GM18508 (cell line): ENCODE measurements around the gene IFI16.

ENCODE experiments used
- ATAC-seq: cut with Tn5 transposase; IDR thresholded peaks from one replicate; pipeline ENCODE4 v1.9.1; 2021; ENCODE audit warnings: moderate number of reproducible peaks; ENCODE audit not compliant: insufficient read depth, unreplicated experiment

Gene IFI16

DNA sequence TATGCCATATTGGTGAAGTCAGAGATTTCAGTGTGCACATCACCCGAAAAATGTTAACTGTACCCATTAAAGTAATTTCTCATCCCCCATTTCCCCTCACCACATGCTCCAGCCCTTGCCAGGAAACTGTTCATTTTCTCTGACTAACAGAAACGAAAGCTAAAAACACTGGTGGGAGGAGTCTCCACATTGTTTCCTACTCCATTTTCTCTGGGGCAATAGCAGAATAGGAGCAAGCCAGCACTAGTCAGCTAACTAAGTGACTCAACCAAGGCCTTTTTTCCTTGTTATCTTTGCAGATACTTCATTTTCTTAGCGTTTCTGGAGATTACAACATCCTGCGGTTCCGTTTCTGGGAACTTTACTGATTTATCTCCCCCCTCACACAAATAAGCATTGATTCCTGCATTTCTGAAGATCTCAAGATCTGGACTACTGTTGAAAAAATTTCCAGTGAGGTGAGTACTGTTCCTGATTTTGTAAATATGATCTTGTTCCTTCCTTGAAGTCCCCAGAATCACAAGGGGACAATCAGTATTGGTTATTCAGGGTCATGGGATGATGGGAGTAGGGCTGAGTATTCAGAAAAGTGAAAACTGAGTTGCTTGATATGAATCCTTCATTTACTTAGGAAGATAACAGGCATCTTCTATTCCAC is at the start of gene IFI16:
TSS of gene IFI16 (plus strand) at position 204 of the 658 bp plus-strand sequence. CDS start 4,774 bp downstream, outside the sequence.
- ATAC-seq, result peak; percentile 39

DNA sequence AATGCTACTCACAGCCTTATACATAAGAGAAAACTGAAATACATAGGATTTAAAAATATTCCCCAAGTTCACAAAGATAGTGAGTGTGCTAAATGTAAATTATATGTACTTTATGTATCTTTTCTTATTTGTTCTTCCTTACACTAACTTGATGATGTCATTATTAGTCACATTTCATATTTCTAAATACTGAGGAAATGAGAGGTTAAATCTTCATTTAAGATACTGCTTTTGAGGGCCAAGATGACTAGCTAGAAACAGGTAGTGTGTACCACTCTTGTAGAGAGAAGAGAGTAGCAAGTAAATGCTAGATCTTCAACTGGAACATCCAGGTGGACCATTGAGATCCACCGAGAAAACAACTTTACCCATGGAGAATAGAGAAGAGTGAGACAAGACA is 48.5 kb upstream of the IFI16 start:
- ATAC-seq, result no peak

DNA sequence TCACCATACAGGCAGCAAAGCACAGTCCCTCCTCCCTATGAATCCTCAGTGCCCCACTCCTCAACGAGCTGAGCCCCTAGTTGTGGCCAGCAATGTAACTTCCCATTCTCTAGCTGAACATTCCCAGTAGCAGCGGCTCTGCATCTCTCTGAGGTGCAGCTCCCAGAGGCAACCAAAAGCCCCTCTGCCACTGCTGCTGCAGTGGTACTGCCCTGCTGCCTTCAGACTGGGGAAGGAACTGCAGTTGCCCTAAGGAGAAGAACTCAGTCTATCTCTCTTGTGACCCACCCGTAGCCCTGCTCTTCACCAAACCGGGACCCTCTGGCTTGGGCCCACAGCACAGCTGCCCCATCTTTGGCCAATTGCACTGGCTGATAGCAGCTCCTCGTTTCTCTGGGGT is 46.7 kb upstream of the IFI16 start:
- no peak for ATAC-seq

DNA sequence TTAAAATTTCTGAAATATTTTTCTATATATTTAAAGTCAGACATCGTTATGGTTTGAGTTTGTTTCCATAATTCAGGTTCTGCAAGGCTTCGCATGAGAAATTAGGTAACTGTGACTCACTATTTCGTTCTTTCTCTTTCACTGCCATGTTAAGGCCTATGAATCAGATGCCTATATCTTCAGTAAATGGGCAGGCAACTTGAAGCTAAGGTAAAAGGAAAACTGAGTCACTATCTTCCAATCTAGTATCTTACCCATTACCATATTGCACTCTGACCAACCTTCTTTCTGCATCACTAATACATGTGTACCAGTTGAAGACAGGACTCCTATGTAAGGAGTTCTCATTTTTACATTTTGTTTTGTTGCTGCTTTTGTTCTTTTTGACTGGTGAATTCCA is 40.5 kb upstream of the IFI16 start:
- no peak for ATAC-seq

DNA sequence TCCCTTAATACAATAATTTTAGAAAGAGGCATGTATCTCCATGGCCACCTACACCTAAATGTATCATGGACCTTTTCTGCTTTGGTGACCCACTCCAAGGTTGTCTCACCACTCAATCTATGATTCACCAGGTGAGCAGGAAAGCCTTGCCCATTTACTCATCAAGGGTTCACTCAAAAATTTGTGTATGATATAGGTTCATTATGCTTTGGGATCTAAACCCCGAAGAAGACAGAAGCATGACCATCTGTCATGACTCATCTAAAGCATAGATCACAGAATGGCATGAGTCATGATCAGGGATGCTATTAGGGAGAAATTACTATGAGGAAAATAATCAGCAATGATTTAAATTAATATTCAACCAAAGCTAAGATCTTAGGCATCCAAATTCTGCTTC is 39.9 kb upstream of the IFI16 start:
- ATAC-seq, result no peak

DNA sequence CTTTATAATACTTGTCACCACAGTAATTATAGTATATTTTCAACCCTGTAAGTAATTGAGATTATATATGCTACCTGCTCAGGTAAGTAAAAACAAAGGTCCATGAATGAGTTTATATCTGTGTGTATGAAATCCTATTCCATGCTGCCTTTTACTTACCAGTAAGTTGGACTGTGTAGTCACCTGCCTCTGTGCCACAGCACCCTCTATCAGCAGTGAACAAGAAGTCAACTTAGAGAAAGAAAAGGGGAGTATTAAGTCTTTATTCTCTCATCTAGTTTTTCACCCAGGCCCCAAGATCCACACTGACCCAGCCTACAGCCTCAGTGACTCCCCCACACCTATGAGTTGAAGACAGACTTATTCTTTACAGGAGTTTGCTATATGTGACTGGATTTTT is 36.9 kb upstream of the IFI16 start:
- ATAC-seq, result no peak

DNA sequence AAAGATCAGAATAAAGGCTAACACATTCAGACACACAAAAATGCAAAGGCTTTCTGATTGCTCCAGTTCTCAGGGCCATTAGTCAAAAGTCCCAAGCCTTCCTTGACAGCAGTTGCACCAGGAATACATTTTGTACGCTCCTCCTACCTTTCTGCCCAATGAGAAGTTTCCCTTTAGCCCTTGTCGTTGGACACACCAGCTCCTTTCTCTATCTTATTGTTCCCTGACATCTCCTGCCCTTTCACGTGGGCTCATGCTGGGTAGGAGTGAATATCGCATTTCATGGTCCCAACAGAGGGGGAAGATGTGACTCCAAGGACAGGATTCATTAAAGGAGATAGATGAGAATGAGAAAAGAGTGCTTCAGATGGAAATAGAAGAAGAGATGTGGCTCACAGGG is 33.5 kb upstream of the IFI16 start:
- ATAC-seq, result no peak

GRCh38 chr1:158978730-158979129 is 31.0 kb upstream of the IFI16 start:
- ATAC-seq, result no peak

- no peak for ATAC-seq
Observed at GRCh38 chr1:158979229-158979628, 30.5 kb upstream of the IFI16 start.

- ATAC-seq, result no peak
Observed at GRCh38 chr1:158983235-158983634, 26.5 kb upstream of the IFI16 start.

DNA sequence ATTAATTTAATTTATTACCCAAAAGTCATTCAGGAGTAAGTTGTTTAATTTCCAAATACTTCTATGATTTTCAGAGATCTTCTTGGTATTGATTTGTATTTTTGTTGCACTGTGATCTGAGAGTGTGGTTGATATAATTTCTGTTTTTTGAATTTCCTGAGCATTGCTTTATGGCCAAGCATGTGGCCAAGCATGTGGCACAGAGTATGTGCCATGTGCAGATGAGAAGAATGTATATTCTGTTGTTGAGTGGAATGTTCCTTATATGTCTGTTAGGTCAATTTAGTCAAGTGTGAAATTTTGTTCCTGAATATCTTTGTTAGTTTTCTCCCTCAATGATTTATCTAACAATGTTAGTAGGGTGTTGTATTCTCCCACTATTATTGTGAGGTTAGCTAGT is 25.3 kb upstream of the IFI16 start:
- no peak for ATAC-seq

- no peak for ATAC-seq
Observed at GRCh38 chr1:158989424-158989823, 20.3 kb upstream of the IFI16 start.

- no peak for ATAC-seq
Observed at GRCh38 chr1:158992787-158993312, 16.9 kb upstream of the IFI16 start.

GRCh38 chr1:158996998-158997397 is 12.7 kb upstream of the IFI16 start:
- ATAC-seq, result no peak

DNA sequence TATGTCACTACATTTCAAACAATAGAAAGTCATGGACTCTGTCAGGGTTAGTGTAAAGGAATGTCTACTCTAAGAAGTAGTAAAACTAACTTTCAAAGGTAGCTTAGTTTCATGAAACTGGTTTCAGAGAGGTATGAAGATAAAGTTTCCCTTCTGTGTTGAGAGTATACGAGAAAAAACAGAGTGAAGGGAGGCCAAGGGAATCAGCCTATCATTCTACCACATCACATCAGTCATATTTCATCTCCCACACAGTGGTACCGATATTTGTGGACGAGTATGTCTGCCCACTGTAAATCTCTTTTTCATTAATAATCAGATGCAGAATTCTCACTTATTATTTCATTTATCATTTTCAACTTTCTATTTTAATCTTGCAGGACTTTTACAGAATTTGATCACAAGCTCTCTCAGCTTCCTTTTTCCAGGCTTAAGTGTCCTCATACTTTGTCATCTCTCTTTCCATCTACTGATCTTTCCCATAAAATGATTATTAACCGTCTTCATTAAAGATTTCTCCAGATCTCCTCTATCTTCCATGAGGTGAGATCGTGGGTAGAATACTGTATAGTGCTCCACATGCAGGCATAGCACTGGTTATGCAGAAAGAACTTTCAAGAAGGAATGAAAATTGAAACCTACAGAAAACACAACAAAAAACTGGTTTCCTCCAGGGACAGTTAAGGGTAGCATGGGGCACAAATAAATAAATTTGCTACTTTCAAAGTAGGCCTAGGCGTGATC is 11.5 kb upstream of the IFI16 start:
- no peak for ATAC-seq

GRCh38 chr1:158998781-158999161 is 10.9 kb upstream of the IFI16 start:
- no peak for ATAC-seq

GRCh38 chr1:158999316-159000069 is 10.2 kb upstream of the IFI16 start:
- ATAC-seq, result no peak

GRCh38 chr1:159000070-159000409 is 9.7 kb upstream of the IFI16 start:
- no peak for ATAC-seq

GRCh38 chr1:159000625-159001024 is 9.1 kb upstream of the IFI16 start:
- ATAC-seq, result no peak

DNA sequence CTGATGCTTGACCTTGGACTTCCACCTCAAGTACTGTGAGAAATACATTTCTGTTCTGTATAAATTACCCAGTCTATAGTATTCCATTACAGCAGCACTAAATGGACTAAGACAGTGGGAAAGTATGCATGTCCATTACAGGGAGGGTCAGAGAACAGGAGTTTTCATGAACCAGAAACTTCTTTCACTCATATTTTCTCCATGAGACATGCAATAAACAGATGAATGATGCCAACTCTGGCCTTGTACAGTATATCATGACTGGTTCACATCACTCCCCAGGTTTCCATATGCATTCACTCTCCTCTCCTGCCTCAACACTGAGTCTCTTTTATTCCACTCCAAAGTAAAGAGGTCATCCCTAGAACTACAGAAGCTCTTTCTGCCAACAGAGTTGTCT is 4.5 kb upstream of the IFI16 start:
- no peak for ATAC-seq

- ATAC-seq, result no peak
Observed at GRCh38 chr1:159005676-159006075, 4.0 kb upstream of the IFI16 start.
